RCC 7860 (cell line): ENCODE measurements around the gene GATAD2B.

ENCODE experiments used
- DNase-seq: peaks from one replicate; pipeline ENCODE4 v3.0.0-alpha.2; 2015; ENCODE audit warnings: low spot score
- FAIRE-seq: peaks from 2 replicates; lab custom pipeline; 2012; peaks lifted over from hg19 to GRCh38; lab: Jason Lieb, UNC

Gene GATAD2B

GRCh38 chr1:153799566-153800465 lies 123.0 kb downstream of the GATAD2B start:
- no peak for FAIRE-seq
- no peak for DNase-seq

GRCh38 chr1:153799016-153799415 lies 123.8 kb downstream of the GATAD2B start:
- no peak for DNase-seq

DNA sequence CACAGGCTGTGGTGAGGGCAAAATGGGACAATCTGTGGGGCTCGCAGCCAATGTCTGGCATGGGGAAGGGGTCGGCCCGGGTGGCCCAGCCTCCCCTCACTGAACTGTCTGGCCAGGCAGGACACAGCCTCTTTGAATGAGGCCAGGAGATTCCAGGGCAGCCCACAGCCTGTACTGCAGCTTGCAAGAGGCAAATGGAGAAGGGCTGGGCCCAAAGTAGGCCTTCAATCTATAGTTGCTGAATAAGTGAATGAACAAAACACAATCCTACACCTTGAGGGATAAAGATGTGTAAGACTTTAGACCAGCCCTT lies 124.3 kb downstream of the GATAD2B start:
- FAIRE-seq (no peak), DNase-seq (no peak)

More at GRCh38 chr1:153799016-153799415, 123.8 kb downstream of the GATAD2B start:
- FAIRE-seq = no peak

DNA sequence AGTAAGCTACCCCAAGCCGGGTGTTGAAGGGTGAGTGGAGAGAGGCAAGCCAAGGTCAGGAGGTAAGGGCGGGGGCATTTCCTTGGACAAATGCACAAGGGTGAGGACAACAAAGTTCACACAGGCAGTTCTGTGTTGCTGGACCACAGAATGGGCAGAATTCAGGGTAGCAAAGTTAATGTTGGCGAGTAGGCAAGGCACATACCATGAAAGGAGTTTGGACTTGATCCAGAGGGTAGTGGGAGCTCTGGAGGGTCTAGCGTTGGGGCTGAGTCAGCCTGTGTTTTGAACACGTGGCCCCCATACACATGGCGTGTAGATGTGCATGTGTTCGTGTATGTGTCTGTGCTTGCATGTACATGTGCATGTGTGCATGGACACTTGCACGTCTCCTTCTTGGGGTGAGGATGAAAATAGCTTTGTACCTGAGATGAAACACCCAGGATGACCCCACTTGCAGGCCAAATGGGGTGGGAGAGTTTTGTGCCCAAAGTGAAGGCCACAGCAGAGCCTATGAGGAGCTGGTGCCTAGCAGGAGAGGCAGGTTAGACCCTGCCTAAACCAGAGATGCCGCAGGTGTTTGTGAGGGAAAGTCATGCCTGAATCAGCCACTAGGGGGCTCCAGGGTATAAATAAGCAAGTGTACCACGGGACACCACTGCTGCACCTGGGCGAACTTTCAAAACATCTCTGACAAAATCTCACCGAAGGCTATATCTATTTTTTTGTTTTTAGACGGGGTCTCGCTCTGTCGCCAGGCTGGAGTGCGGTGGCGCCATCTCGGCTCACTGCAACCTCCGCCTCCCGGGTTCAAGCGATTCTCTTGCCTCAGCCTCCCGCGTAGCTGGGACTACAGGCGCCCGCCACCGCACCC lies 125.7 kb downstream of the GATAD2B start:
- FAIRE-seq (peak; percentile 10), DNase-seq (peak; percentile 54)

- FAIRE-seq = no peak
- no peak for DNase-seq
Observed at GRCh38 chr1:153795934-153796785, 126.6 kb downstream of the GATAD2B start.

- FAIRE-seq = no peak
- no peak for DNase-seq
Observed at GRCh38 chr1:153795330-153795837, 127.4 kb downstream of the GATAD2B start.

GRCh38 chr1:153794624-153795329 lies 128.0 kb downstream of the GATAD2B start:
- no peak for FAIRE-seq
- DNase-seq = no peak

GRCh38 chr1:153793973-153794615 lies 128.7 kb downstream of the GATAD2B start:
- no peak for FAIRE-seq
- no peak for DNase-seq

GRCh38 chr1:153793261-153793972 lies 129.4 kb downstream of the GATAD2B start:
- FAIRE-seq (no peak), DNase-seq (no peak)

DNA sequence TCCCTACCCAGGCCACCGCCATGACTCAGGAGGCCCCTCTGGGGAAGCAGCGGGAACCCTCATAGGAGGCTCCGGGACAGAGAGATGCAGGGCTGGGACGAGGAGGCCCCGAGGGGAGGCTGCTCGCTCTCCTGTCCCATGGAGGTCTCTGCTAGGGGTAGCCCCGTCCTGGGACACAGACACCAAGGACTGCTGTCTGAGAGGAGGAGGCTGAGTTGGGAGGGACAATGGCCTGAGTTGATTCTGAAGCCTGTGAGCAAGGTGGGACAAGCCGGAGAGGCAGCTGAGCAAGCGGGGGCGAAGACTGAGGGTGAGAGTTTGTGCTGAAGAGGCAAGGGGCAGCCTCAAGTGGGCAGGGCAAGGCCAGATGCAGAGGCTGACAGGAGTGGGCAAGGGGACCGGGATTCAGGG lies 130.1 kb downstream of the GATAD2B start:
- FAIRE-seq (no peak), DNase-seq (no peak)

GRCh38 chr1:153791648-153792253 lies 131.0 kb downstream of the GATAD2B start:
- no peak for FAIRE-seq
- DNase-seq = no peak

- DNase-seq = no peak
- FAIRE-seq = no peak
Observed at GRCh38 chr1:153790966-153791647, 131.7 kb downstream of the GATAD2B start.

- no peak for DNase-seq
- no peak for FAIRE-seq
Observed at GRCh38 chr1:153790313-153790965, 132.3 kb downstream of the GATAD2B start.

DNA sequence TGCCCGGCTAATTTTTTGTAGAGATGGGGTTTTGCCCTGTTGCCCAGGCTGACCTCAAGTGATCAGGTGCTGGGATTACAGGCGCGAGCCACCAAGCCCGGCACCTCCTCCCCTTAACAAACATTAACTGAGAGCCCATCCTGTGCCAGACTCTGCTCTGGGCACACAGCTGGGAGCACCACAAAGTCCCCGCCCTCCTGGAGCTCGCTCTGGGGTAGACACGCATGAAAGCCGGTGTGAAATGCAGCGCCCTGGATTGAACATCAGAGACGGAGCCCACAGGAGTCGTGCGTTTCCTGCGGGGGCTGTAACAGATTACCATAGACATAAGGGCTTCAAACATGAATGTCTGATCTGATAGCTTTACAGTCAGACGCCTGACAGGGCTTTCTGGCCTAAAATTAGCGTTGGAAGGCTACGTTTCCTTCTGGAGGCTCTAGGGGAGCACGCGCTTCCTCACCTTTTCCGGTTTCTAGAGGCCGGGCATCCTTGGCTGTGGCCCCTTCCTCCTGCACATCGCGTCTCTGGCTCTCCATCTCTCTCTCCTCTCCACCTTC lies 133.2 kb downstream of the GATAD2B start:
- FAIRE-seq (peak; percentile 61), DNase-seq (peak; percentile 53)

DNA sequence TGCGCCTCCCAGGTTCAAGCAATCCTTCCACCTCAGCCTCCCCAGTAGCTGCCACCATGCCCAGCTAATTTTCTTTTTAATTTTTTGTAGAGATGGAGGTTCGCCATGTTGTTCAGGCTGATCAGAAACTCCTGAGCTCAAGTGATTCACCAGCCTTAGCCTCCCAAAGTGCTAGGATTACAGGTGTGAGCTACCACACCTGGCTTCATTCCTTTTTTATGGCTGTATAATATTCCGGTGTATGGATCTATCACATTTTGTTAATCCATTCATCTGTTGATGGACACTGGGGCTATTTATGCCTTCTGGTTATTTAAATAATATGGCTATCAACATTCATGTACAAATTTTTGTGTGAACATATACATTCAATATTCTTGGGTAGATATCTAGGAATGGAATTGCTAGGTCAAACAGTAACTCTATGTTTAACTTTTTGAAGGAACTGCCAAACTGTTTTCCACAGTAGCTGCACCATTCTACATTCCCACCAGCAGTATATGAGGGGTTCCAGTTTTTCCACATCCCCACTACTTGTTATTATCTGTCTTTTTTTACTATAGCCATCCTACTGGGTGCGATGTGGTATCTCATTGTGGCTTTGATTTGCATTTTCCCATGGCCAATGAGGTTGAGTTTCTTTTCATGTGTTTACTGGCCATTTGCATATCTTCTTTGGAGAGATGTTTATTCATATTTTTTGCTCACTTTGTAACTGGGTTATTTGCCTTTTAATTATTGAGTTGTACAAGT lies 136.6 kb downstream of the GATAD2B start:
- DNase-seq = no peak
- no peak for FAIRE-seq
